ENCODE results near the gene COL6A3.
"Not testable (repeated sequence)": the region's sequence is repeated elsewhere in the genome, so short reads cannot be mapped to it uniquely, and the experiment has no call there.

The COL6A3 gene

GRCh38 chr2:237306083-237306786 lies 107.7 kb downstream of the COL6A3 start:
- Histone ChIP-seq H3K36me3 (ENCODE audit: control insufficient read depth, insufficient read depth, low read length) (no peaks in the 10 kb centered on the region), H3K9ac (ENCODE audit: low read depth, low read length) (no peak overlapping the region), H3K4me3 (ENCODE audit: low read depth, low read length) (no peak overlapping the region), H3K27me3 (ENCODE audit: control insufficient read depth, insufficient read depth, low read length) (no peaks in the 10 kb centered on the region), H3K4me1 (ENCODE audit: control insufficient read depth, insufficient read depth, low read length) (no peaks in the 10 kb centered on the region), H3K9me3 (ENCODE audit: control insufficient read depth, insufficient read depth, low read length) (no peaks in the 10 kb centered on the region)

GRCh38 chr2:237305579-237305978 lies 108.4 kb downstream of the COL6A3 start:
- no peaks in the 10 kb centered on the region for H3K9me3 ChIP-seq (ENCODE audit: control insufficient read depth, insufficient read depth, low read length)
- H3K27me3 ChIP-seq (ENCODE audit: control insufficient read depth, insufficient read depth, low read length) = no peaks in the 10 kb centered on the region
- no peak overlapping the region for H3K9ac ChIP-seq (ENCODE audit: low read depth, low read length)
- H3K4me1 ChIP-seq (ENCODE audit: control insufficient read depth, insufficient read depth, low read length) = no peaks in the 10 kb centered on the region
- H3K4me3 ChIP-seq (ENCODE audit: low read depth, low read length) = no peak overlapping the region
- no peaks in the 10 kb centered on the region for H3K36me3 ChIP-seq (ENCODE audit: control insufficient read depth, insufficient read depth, low read length)

- Histone ChIP-seq H3K9me3 (ENCODE audit: control insufficient read depth, insufficient read depth, low read length) (no peaks in the 10 kb centered on the region), H3K27me3 (ENCODE audit: control insufficient read depth, insufficient read depth, low read length) (no peaks in the 10 kb centered on the region), H3K36me3 (ENCODE audit: control insufficient read depth, insufficient read depth, low read length) (no peaks in the 10 kb centered on the region), H3K4me1 (ENCODE audit: control insufficient read depth, insufficient read depth, low read length) (no peaks in the 10 kb centered on the region), H3K4me3 (ENCODE audit: low read depth, low read length) (no peak overlapping the region), H3K9ac (ENCODE audit: low read depth, low read length) (no peak overlapping the region)
Measured at GRCh38 chr2:237304763-237305514, 109.0 kb downstream of the COL6A3 start.

- H3K4me1 ChIP-seq (ENCODE audit: control insufficient read depth, insufficient read depth, low read length); H3K36me3 ChIP-seq (ENCODE audit: control insufficient read depth, insufficient read depth, low read length); H3K27me3 ChIP-seq (ENCODE audit: control insufficient read depth, insufficient read depth, low read length); H3K9ac ChIP-seq (ENCODE audit: low read depth, low read length); H3K9me3 ChIP-seq (ENCODE audit: control insufficient read depth, insufficient read depth, low read length); H3K4me3 ChIP-seq (ENCODE audit: low read depth, low read length): not testable (repeated sequence)
Measured at GRCh38 chr2:237303244-237303643, 110.7 kb downstream of the COL6A3 start.

- H3K4me3 ChIP-seq (ENCODE audit: low read depth, low read length) = no peak overlapping the region
- H3K27me3 ChIP-seq (ENCODE audit: control insufficient read depth, insufficient read depth, low read length) = no peaks in the 10 kb centered on the region
- no peak overlapping the region for H3K9ac ChIP-seq (ENCODE audit: low read depth, low read length)
- no peaks in the 10 kb centered on the region for H3K4me1 ChIP-seq (ENCODE audit: control insufficient read depth, insufficient read depth, low read length)
- no peaks in the 10 kb centered on the region for H3K9me3 ChIP-seq (ENCODE audit: control insufficient read depth, insufficient read depth, low read length)
- no peaks in the 10 kb centered on the region for H3K36me3 ChIP-seq (ENCODE audit: control insufficient read depth, insufficient read depth, low read length)
Measured at GRCh38 chr2:237301595-237301994, 112.4 kb downstream of the COL6A3 start.

- no peaks in the 10 kb centered on the region for H3K9me3 ChIP-seq (ENCODE audit: control insufficient read depth, insufficient read depth, low read length)
- no peaks in the 10 kb centered on the region for H3K4me1 ChIP-seq (ENCODE audit: control insufficient read depth, insufficient read depth, low read length)
- no peaks in the 10 kb centered on the region for H3K36me3 ChIP-seq (ENCODE audit: control insufficient read depth, insufficient read depth, low read length)
- H3K9ac ChIP-seq (ENCODE audit: low read depth, low read length) = no peak overlapping the region
- H3K4me3 ChIP-seq (ENCODE audit: low read depth, low read length) = no peak overlapping the region
- H3K27me3 ChIP-seq (ENCODE audit: control insufficient read depth, insufficient read depth, low read length) = no peaks in the 10 kb centered on the region
Measured at GRCh38 chr2:237300739-237301138, 113.2 kb downstream of the COL6A3 start.

GRCh38 chr2:237299906-237300305 lies 114.1 kb downstream of the COL6A3 start:
- Histone ChIP-seq H3K4me1 (ENCODE audit: control insufficient read depth, insufficient read depth, low read length) (no peaks in the 10 kb centered on the region), H3K9ac (ENCODE audit: low read depth, low read length) (no peak overlapping the region), H3K27me3 (ENCODE audit: control insufficient read depth, insufficient read depth, low read length) (no peaks in the 10 kb centered on the region), H3K9me3 (ENCODE audit: control insufficient read depth, insufficient read depth, low read length) (no peaks in the 10 kb centered on the region), H3K36me3 (ENCODE audit: control insufficient read depth, insufficient read depth, low read length) (no peaks in the 10 kb centered on the region), H3K4me3 (ENCODE audit: low read depth, low read length) (no peak overlapping the region)

- Histone ChIP-seq H3K9ac (ENCODE audit: low read depth, low read length) (no peak overlapping the region), H3K27me3 (ENCODE audit: control insufficient read depth, insufficient read depth, low read length) (no peaks in the 10 kb centered on the region), H3K36me3 (ENCODE audit: control insufficient read depth, insufficient read depth, low read length) (no peaks in the 10 kb centered on the region), H3K9me3 (ENCODE audit: control insufficient read depth, insufficient read depth, low read length) (no peaks in the 10 kb centered on the region), H3K4me1 (ENCODE audit: control insufficient read depth, insufficient read depth, low read length) (peaks cover 4% of the 10 kb centered on the region), H3K4me3 (ENCODE audit: low read depth, low read length) (no peak overlapping the region)
Measured at GRCh38 chr2:237298151-237299118, 115.5 kb downstream of the COL6A3 start.

- no peak overlapping the region for H3K9ac ChIP-seq (ENCODE audit: low read depth, low read length)
- peaks cover 4% of the 10 kb centered on the region for H3K4me1 ChIP-seq (ENCODE audit: control insufficient read depth, insufficient read depth, low read length)
- no peaks in the 10 kb centered on the region for H3K36me3 ChIP-seq (ENCODE audit: control insufficient read depth, insufficient read depth, low read length)
- H3K9me3 ChIP-seq (ENCODE audit: control insufficient read depth, insufficient read depth, low read length) = no peaks in the 10 kb centered on the region
- no peaks in the 10 kb centered on the region for H3K27me3 ChIP-seq (ENCODE audit: control insufficient read depth, insufficient read depth, low read length)
- H3K4me3 ChIP-seq (ENCODE audit: low read depth, low read length) = no peak overlapping the region
Measured at GRCh38 chr2:237297421-237298150, 116.4 kb downstream of the COL6A3 start.

- no peak overlapping the region for H3K9ac ChIP-seq (ENCODE audit: low read depth, low read length)
- H3K27me3 ChIP-seq (ENCODE audit: control insufficient read depth, insufficient read depth, low read length) = no peaks in the 10 kb centered on the region
- H3K36me3 ChIP-seq (ENCODE audit: control insufficient read depth, insufficient read depth, low read length) = no peaks in the 10 kb centered on the region
- peaks cover 4% of the 10 kb centered on the region for H3K4me1 ChIP-seq (ENCODE audit: control insufficient read depth, insufficient read depth, low read length)
- H3K4me3 ChIP-seq (ENCODE audit: low read depth, low read length) = no peak overlapping the region
- no peaks in the 10 kb centered on the region for H3K9me3 ChIP-seq (ENCODE audit: control insufficient read depth, insufficient read depth, low read length)
Measured at GRCh38 chr2:237296756-237297155, 117.2 kb downstream of the COL6A3 start.

GRCh38 chr2:237295889-237296480 lies 118.0 kb downstream of the COL6A3 start:
- H3K27me3 ChIP-seq (ENCODE audit: control insufficient read depth, insufficient read depth, low read length) = no peaks in the 10 kb centered on the region
- H3K9me3 ChIP-seq (ENCODE audit: control insufficient read depth, insufficient read depth, low read length) = no peaks in the 10 kb centered on the region
- H3K4me3 ChIP-seq (ENCODE audit: low read depth, low read length) = no peak overlapping the region
- H3K36me3 ChIP-seq (ENCODE audit: control insufficient read depth, insufficient read depth, low read length) = no peaks in the 10 kb centered on the region
- peaks cover 4% of the 10 kb centered on the region for H3K4me1 ChIP-seq (ENCODE audit: control insufficient read depth, insufficient read depth, low read length)
- no peak overlapping the region for H3K9ac ChIP-seq (ENCODE audit: low read depth, low read length)

Measured in iPS-15b (cell line).